ENCODE data around the gene DLAT.

Gene DLAT

GRCh38 chr11:112029460-112029859 is 4.3 kb downstream of the DLAT start:
- no peaks in the 10 kb centered on the region for H3F3A ChIP-seq (ENCODE audit: low read depth)
- peaks cover 36% of the 10 kb centered on the region; the same call in 1 of the 2 replicates for H3K36me3 ChIP-seq (ENCODE audit: insufficient read depth, low read length)
- H3K27me3 ChIP-seq (ENCODE audit: insufficient read depth, low read length, poor library complexity, severe bottlenecking): no peaks in the 10 kb centered on the region
- H3K4me2 ChIP-seq (ENCODE audit: low read depth, low read length, poor library complexity, severe bottlenecking): no peak overlapping the region
- no peak overlapping the region for H3K4me3 ChIP-seq (ENCODE audit: low read length, poor library complexity, severe bottlenecking)
- H3K9ac ChIP-seq (ENCODE audit: low read depth, low read length, poor library complexity, severe bottlenecking): no peak overlapping the region
- no peaks in the 10 kb centered on the region for H3K9me2 ChIP-seq (replicated peaks; ENCODE audit: low read depth, low read length)
- H4K20me1 ChIP-seq (ENCODE audit: insufficient read depth, low read length, poor library complexity, severe bottlenecking): peaks cover 2% of the 10 kb centered on the region
- peaks cover 13% of the 10 kb centered on the region for H3K4me1 ChIP-seq (ENCODE audit: insufficient read depth, low read length, poor library complexity, severe bottlenecking)
- H3K79me2 ChIP-seq (ENCODE audit: insufficient read depth, low read length): peaks cover 16% of the 10 kb centered on the region
- H3K9me3 ChIP-seq (ENCODE audit: insufficient read depth, low read depth, low read length): no peaks in the 10 kb centered on the region
- TF ChIP-seq EZH2phosphoT487 (IDR thresholded peaks at IDR 0.05; ENCODE audit: borderline replicate concordance): no peak
- TF ChIP-seq, protein P1, sequence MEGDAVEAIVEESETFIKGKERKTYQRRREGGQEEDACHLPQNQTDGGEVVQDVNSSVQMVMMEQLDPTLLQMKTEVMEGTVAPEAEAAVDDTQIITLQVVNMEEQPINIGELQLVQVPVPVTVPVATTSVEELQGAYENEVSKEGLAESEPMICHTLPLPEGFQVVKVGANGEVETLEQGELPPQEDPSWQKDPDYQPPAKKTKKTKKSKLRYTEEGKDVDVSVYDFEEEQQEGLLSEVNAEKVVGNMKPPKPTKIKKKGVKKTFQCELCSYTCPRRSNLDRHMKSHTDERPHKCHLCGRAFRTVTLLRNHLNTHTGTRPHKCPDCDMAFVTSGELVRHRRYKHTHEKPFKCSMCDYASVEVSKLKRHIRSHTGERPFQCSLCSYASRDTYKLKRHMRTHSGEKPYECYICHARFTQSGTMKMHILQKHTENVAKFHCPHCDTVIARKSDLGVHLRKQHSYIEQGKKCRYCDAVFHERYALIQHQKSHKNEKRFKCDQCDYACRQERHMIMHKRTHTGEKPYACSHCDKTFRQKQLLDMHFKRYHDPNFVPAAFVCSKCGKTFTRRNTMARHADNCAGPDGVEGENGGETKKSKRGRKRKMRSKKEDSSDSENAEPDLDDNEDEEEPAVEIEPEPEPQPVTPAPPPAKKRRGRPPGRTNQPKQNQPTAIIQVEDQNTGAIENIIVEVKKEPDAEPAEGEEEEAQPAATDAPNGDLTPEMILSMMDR (conservative IDR thresholded peaks at IDR 0.05; ENCODE audit: low read length): no peak
- no peak overlapping the region for H2AFZ ChIP-seq (ENCODE audit: low read length)

DNA sequence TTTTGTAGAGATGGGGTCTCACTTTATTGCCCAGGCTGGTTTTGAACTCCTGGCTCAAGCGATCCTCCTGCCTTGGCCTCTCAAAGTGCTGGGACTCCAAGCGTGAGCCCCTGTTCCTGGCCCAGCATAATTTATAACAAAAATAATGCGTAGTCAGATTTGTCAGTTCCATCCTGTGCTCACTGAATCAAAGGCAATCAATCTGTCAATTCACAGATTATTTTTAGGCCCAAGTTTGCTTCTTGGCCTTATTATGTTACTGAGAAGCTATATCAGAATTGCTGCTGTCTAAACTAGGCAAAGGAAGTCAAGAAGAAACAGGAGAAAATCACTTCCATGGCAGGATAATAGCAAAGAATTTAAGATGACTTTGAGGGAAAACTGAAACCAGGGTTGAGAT is 8.7 kb downstream of the DLAT start:
- Histone ChIP-seq H3K4me3 (ENCODE audit: low read length, poor library complexity, severe bottlenecking) (no peak overlapping the region), H3K4me1 (ENCODE audit: insufficient read depth, low read length, poor library complexity, severe bottlenecking) (peaks cover 8% of the 10 kb centered on the region), H3K4me2 (ENCODE audit: low read depth, low read length, poor library complexity, severe bottlenecking) (no peak overlapping the region), H4K20me1 (ENCODE audit: insufficient read depth, low read length, poor library complexity, severe bottlenecking) (peaks cover 2% of the 10 kb centered on the region), H3F3A (ENCODE audit: low read depth) (no peaks in the 10 kb centered on the region), H3K9me3 (ENCODE audit: insufficient read depth, low read depth, low read length) (no peaks in the 10 kb centered on the region), H3K27me3 (ENCODE audit: insufficient read depth, low read length, poor library complexity, severe bottlenecking) (no peaks in the 10 kb centered on the region), H3K9me2 (replicated peaks; ENCODE audit: low read depth, low read length) (no peaks in the 10 kb centered on the region), H3K9ac (ENCODE audit: low read depth, low read length, poor library complexity, severe bottlenecking) (no peak overlapping the region), H3K36me3 (ENCODE audit: insufficient read depth, low read length) (peaks cover 53% of the 10 kb centered on the region; the same call in 1 of the 2 replicates), H3K79me2 (ENCODE audit: insufficient read depth, low read length) (no peaks in the 10 kb centered on the region; the same call in 1 of the 2 replicates), H2AFZ (ENCODE audit: low read length) (no peak overlapping the region)
- TF ChIP-seq, protein P1 (conservative IDR thresholded peaks at IDR 0.05; ENCODE audit: low read length): no peak
- no peak for TF ChIP-seq EZH2phosphoT487 (IDR thresholded peaks at IDR 0.05; ENCODE audit: borderline replicate concordance)

DNA sequence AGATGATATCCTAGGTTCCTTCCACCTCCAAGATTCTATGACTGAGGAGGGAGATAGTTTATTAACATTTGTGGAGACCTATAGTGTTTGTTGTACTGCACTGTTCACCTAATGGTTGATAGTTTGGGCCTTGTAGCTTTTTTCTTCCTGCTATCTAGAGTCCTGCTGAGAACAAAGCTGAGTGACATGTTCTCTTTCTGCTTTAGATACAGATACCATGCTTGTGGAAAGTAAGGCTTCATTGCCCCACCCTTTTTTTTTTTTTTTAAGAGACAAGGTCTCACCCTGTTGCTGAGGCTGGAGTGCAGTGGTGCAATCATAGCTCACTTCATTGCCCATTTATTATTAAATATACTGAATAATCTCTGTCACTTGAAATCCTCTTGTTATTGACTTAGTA is 12.3 kb downstream of the DLAT start:
- H3K9me2 ChIP-seq (replicated peaks; ENCODE audit: low read depth, low read length): no peaks in the 10 kb centered on the region
- H3K4me2 ChIP-seq (ENCODE audit: low read depth, low read length, poor library complexity, severe bottlenecking): no peak overlapping the region
- H3K4me3 ChIP-seq (ENCODE audit: low read length, poor library complexity, severe bottlenecking): no peak overlapping the region
- H3K9ac ChIP-seq (ENCODE audit: low read depth, low read length, poor library complexity, severe bottlenecking): no peak overlapping the region
- H4K20me1 ChIP-seq (ENCODE audit: insufficient read depth, low read length, poor library complexity, severe bottlenecking): peaks cover 8% of the 10 kb centered on the region
- H2AFZ ChIP-seq (ENCODE audit: low read length): no peak overlapping the region
- H3K79me2 ChIP-seq (ENCODE audit: insufficient read depth, low read length): no peaks in the 10 kb centered on the region
- TF ChIP-seq, protein P1 (conservative IDR thresholded peaks at IDR 0.05; ENCODE audit: low read length): no peak
- no peak for TF ChIP-seq EZH2phosphoT487 (IDR thresholded peaks at IDR 0.05; ENCODE audit: borderline replicate concordance)
- no peaks in the 10 kb centered on the region for H3K27me3 ChIP-seq (ENCODE audit: insufficient read depth, low read length, poor library complexity, severe bottlenecking)
- no peaks in the 10 kb centered on the region for H3K9me3 ChIP-seq (ENCODE audit: insufficient read depth, low read depth, low read length)
- no peaks in the 10 kb centered on the region for H3F3A ChIP-seq (ENCODE audit: low read depth)
- H3K4me1 ChIP-seq (ENCODE audit: insufficient read depth, low read length, poor library complexity, severe bottlenecking): peaks cover 13% of the 10 kb centered on the region
- H3K36me3 ChIP-seq (ENCODE audit: insufficient read depth, low read length): peaks cover 57% of the 10 kb centered on the region

Data from Loucy (cell line).